Measurements from ENCODE around the gene MMAA. TPM values are rescaled to one million over a fixed set of nuclear protein-coding genes. Genes with fewer than 3 reads are reported as not detected.

Gene MMAA
- total and polyA plus RNA-seq, 9 of the 15 experiments (the other 6 are each of a cell fraction or from before 2014, with no cell fraction given): 0.86 to 2.3 (median 1.4) TPM

- TF ChIP-seq MGA (IDR thresholded peaks at IDR 0.05) (peak; percentile 88), KDM2B (CRISPR knock-in tag; IDR thresholded peaks at IDR 0.05) (no peak), YY1 (IDR thresholded peaks at IDR 0.05; ENCODE audit: borderline replicate concordance in 1 of 3, control insufficient read depth in 1 of 3, extremely low read depth in 1 of 3, insufficient read depth in 3 of 3, insufficient read length in 1 of 3, insufficient replicate concordance in 2 of 3, low read depth in 1 of 3, low read length in 2 of 3) (peak in 2 of 3 experiments; percentile 62 to 71), TCF7L2 (IDR thresholded peaks at IDR 0.05; ENCODE audit: low read depth, low read length) (no peak), EZH2 (IDR thresholded peaks at IDR 0.05; ENCODE audit: borderline replicate concordance, low read depth, low read length) (no peak), E2F6 (IDR thresholded peaks at IDR 0.05; ENCODE audit: borderline replicate concordance in 1 of 2, extremely low read depth in 1 of 2, insufficient read depth in 1 of 2, insufficient read length in 1 of 2, low read depth in 1 of 2, low read length in 1 of 2, poor library complexity in 1 of 2, severe bottlenecking in 1 of 2) (peak; percentile 84 to 91), RBM25 (IDR thresholded peaks at IDR 0.05; ENCODE audit: low read depth, low read length, severe bottlenecking) (peak; percentile 5), MYC (IDR thresholded peaks at IDR 0.05; ENCODE audit: low read depth, low read length) (peak; percentile 91), MYC (CRISPR knock-in tag; IDR thresholded peaks at IDR 0.05; ENCODE audit: borderline replicate concordance, low read depth) (no peak), HBP1 (CRISPR knock-in tag; IDR thresholded peaks at IDR 0.05) (no peak), PML (IDR thresholded peaks at IDR 0.05; ENCODE audit: low read length) (peak; percentile 91)
Measured at GRCh38 chr4:145618932-145619638, at the start of gene MMAA (continued).
